Neural progenitor cell (in vitro differentiated cells): ENCODE results near the gene MRM2.

Experiments used
- EZH2 ChIP-seq: fragments of 200-600 bp; sonication (generic); IDR thresholded peaks from 2 replicates; pipeline ENCODE4 v1.6.1; 2017; ENCODE audit warnings: antibody characterized with exemption, mild to moderate bottlenecking, moderate library complexity
- TF ChIP-seq, protein P1 (sequence below): fragments of 200-600 bp; sonication (generic); IDR thresholded peaks from 2 replicates; pipeline ENCODE4 v1.5.1; 2017; ENCODE audit warnings: antibody characterized with exemption, mild to moderate bottlenecking

DNA sequence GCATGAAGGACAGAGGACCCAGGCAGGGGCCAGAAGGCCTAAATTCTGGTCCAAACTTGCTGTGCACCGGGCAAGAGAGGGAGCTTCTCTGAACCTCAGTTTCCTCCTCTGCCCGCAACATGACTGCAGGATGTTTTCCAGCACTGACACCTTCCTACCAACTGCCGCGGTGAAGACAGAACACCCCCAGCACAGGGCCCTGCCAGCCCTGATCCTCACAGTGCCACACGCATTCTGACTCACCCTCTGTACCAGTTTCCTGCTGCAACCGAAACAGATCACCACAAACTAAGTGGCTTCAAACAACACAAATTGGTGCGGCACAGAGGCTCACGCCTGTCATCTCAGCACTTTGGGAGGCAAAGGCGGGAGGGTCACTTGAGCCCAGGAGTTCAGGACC, 27.4 kb downstream of the MRM2 start:
- TF ChIP-seq, protein P1, sequence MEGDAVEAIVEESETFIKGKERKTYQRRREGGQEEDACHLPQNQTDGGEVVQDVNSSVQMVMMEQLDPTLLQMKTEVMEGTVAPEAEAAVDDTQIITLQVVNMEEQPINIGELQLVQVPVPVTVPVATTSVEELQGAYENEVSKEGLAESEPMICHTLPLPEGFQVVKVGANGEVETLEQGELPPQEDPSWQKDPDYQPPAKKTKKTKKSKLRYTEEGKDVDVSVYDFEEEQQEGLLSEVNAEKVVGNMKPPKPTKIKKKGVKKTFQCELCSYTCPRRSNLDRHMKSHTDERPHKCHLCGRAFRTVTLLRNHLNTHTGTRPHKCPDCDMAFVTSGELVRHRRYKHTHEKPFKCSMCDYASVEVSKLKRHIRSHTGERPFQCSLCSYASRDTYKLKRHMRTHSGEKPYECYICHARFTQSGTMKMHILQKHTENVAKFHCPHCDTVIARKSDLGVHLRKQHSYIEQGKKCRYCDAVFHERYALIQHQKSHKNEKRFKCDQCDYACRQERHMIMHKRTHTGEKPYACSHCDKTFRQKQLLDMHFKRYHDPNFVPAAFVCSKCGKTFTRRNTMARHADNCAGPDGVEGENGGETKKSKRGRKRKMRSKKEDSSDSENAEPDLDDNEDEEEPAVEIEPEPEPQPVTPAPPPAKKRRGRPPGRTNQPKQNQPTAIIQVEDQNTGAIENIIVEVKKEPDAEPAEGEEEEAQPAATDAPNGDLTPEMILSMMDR, result no peak
- TF ChIP-seq EZH2, result no peak
